HG02610 (cell line): ENCODE results near the gene ELL2.

Source experiments
- ATAC-seq: cut with Tn5 transposase; IDR thresholded peaks from one replicate; pipeline ENCODE4 v1.9.1; 2021; ENCODE audit warnings: mild to moderate bottlenecking, moderate library complexity; ENCODE audit not compliant: unreplicated experiment

Gene ELL2

GRCh38 chr5:95956900-95957293 lies 4.8 kb downstream of the ELL2 start:
- no peak for ATAC-seq

GRCh38 chr5:95956021-95956899 lies 5.4 kb downstream of the ELL2 start:
- no peak for ATAC-seq

GRCh38 chr5:95954716-95955115 lies 6.9 kb downstream of the ELL2 start:
- no peak for ATAC-seq

GRCh38 chr5:95953021-95953702 lies 8.5 kb downstream of the ELL2 start:
- ATAC-seq = no peak

- no peak for ATAC-seq
These were observed 9.7 kb downstream of the ELL2 start for GRCh38 chr5:95951916-95952315.

GRCh38 chr5:95949810-95950209 lies 11.8 kb downstream of the ELL2 start:
- peak; percentile 75 for ATAC-seq

GRCh38 chr5:95948631-95949030 lies 13.0 kb downstream of the ELL2 start:
- no peak for ATAC-seq

GRCh38 chr5:95946451-95946850 lies 15.2 kb downstream of the ELL2 start:
- ATAC-seq = no peak

GRCh38 chr5:95942968-95943367 lies 18.7 kb downstream of the ELL2 start:
- ATAC-seq = no peak

- ATAC-seq = no peak
These were observed 19.2 kb downstream of the ELL2 start for GRCh38 chr5:95942414-95942813.

- no peak for ATAC-seq
These were observed 19.9 kb downstream of the ELL2 start for GRCh38 chr5:95941756-95942155.

- no peak for ATAC-seq
These were observed 20.6 kb downstream of the ELL2 start for GRCh38 chr5:95940758-95941682.

GRCh38 chr5:95939465-95939864 lies 22.2 kb downstream of the ELL2 start:
- ATAC-seq = peak; percentile 50

- ATAC-seq = no peak
These were observed 22.9 kb downstream of the ELL2 start for GRCh38 chr5:95938766-95939165.

GRCh38 chr5:95938347-95938746 lies 23.3 kb downstream of the ELL2 start:
- no peak for ATAC-seq

GRCh38 chr5:95937607-95938152 lies 24.0 kb downstream of the ELL2 start:
- ATAC-seq = no peak

- no peak for ATAC-seq
These were observed 24.7 kb downstream of the ELL2 start for GRCh38 chr5:95936812-95937397.

- no peak for ATAC-seq
These were observed 26.0 kb downstream of the ELL2 start for GRCh38 chr5:95935553-95936100.

GRCh38 chr5:95934207-95934804 lies 27.3 kb downstream of the ELL2 start:
- no peak for ATAC-seq

GRCh38 chr5:95932941-95933340 lies 28.7 kb downstream of the ELL2 start:
- ATAC-seq = no peak
